Endothelial cell of umbilical vein (primary cell): ENCODE results near the gene PLEKHG3. TPM values are rescaled to one million over a fixed set of nuclear protein-coding genes. Genes with fewer than 3 reads are reported as not detected.

Source experiments
- BruUV-seq: library from RNA; stranded (reverse); fragments of 400-500 nt; replicated peaks from 2 replicates; lab custom pipeline; 2021; lab: Mats Ljungman, UMichigan
- CTCF ChIA-PET: fragments of 300-600, 350-600 bp; sonication (Branson Sonifier 250); formaldehyde crosslinking; loops from one replicate; lab custom pipeline; 2021; ENCODE audit warnings: antibody characterized with exemption, inconsistent platforms; lab: Charles Lee
- POLR2A ChIA-PET: fragments of 300-600, 350-600 bp; sonication (Branson Sonifier 250); formaldehyde crosslinking; loops from one replicate; lab custom pipeline; 2021; ENCODE audit warnings: antibody characterized with exemption, inconsistent platforms; lab: Charles Lee
- DNase-seq: peaks from one replicate; pipeline ENCODE4 v3.0.0-alpha.2; 2011; ENCODE audit warnings: low read depth, low spot score
- FAIRE-seq: peaks from 2 replicates; lab custom pipeline; 2011; peaks lifted over from hg19 to GRCh38; lab: Jason Lieb, UNC
- H2AFZ ChIP-seq: 2 replicates; pipeline ENCODE4 v1.6.0; 2012; ENCODE audit warnings: low read depth, low read length, control low read depth, inconsistent platforms
- H3K27ac ChIP-seq: 2 replicates; pipeline ENCODE4 v1.5.1; 2011; ENCODE audit warnings: low read depth, mild to moderate bottlenecking, control low read depth, low read length, moderate library complexity; ENCODE audit not compliant: insufficient read depth
- H3K27me3 ChIP-seq, 2 experiments: 2 replicates each; pipeline versions ENCODE4 v1.6.0 to v1.6.1; 2011; ENCODE audit warnings: low read length in 2 of 2, mixed read lengths in 1 of 2; ENCODE audit not compliant: control insufficient read depth in 2 of 2, insufficient read depth in 2 of 2
- H3K36me3 ChIP-seq, 2 experiments: 2 replicates in 1 of 2; 3 replicates in 1 of 2; pipeline ENCODE4 v1.5.1; 2011; ENCODE audit warnings: low read length in 2 of 2, mild to moderate bottlenecking in 1 of 2, moderate library complexity in 1 of 2; ENCODE audit not compliant: control insufficient read depth in 2 of 2, insufficient read depth in 2 of 2; ENCODE audit errors: extremely low read depth in 1 of 2
- H3K4me1 ChIP-seq: 3 replicates; pipeline ENCODE4 v1.5.1; 2011; ENCODE audit warnings: mild to moderate bottlenecking, low read length; ENCODE audit not compliant: control insufficient read depth, insufficient read depth; ENCODE audit errors: extremely low read depth
- H3K4me2 ChIP-seq: 2 replicates; pipeline ENCODE4 v1.6.1; 2011; ENCODE audit warnings: low read length, control low read depth, mixed read lengths; ENCODE audit not compliant: insufficient read depth
- H3K4me3 ChIP-seq, 3 experiments: fragments of 200-600 bp in 1 of 3; sonication (generic), shearing (Covaris generic) in 1 of 3; replicated peaks in 1 of 3; 2 replicates each; pipeline ENCODE4 v1.5.1; 2011 to 2016; ENCODE audit warnings: control low read depth in 3 of 3, low read length in 3 of 3, mild to moderate bottlenecking in 2 of 3, inconsistent platforms in 1 of 3, low read depth in 1 of 3, moderate library complexity in 1 of 3; ENCODE audit not compliant: insufficient read depth in 1 of 3
- H3K79me2 ChIP-seq: 2 replicates; pipeline ENCODE4 v1.6.0; 2012; ENCODE audit warnings: low read length, inconsistent platforms; ENCODE audit not compliant: control insufficient read depth, insufficient read depth
- H3K9ac ChIP-seq: replicated peaks from 2 replicates; pipeline ENCODE3; 2011; ENCODE audit warnings: low read length, control low read depth; ENCODE audit not compliant: insufficient read depth; ENCODE audit errors: extremely low read depth
- H3K9me1 ChIP-seq: replicated peaks from 3 replicates; pipeline ENCODE4 v1.6.0; 2011; ENCODE audit warnings: mild to moderate bottlenecking, low read length; ENCODE audit not compliant: control insufficient read depth, insufficient read depth; ENCODE audit errors: extremely low read depth
- H3K9me3 ChIP-seq: replicated peaks from 2 replicates; pipeline ENCODE4 v1.5.1; 2012; ENCODE audit warnings: low read length, inconsistent platforms; ENCODE audit not compliant: control insufficient read depth, insufficient read depth
- H4K20me1 ChIP-seq: replicated peaks from 2 replicates; pipeline ENCODE3; 2011; ENCODE audit warnings: mild to moderate bottlenecking, low read length; ENCODE audit not compliant: control insufficient read depth, insufficient read depth; ENCODE audit errors: extremely low read depth
- CTCF ChIP-seq, 2 donors: IDR thresholded peaks; 1 replicate in 1 of 2; 2 replicates in 1 of 2; pipeline ENCODE4 v1.5.1; 2011; ENCODE audit warnings: low read length in 2 of 2, mild to moderate bottlenecking in 2 of 2, moderate library complexity in 2 of 2, control low read depth in 1 of 2, inconsistent platforms in 1 of 2, low read depth in 1 of 2; ENCODE audit not compliant: insufficient read depth in 1 of 2; ENCODE audit errors: extremely low read depth in 1 of 2
- EZH2 ChIP-seq: IDR thresholded peaks from 2 replicates; pipeline ENCODE4 v1.6.1; 2012; ENCODE audit warnings: borderline replicate concordance, low read depth, mild to moderate bottlenecking, moderate library complexity, low read length, inconsistent platforms; ENCODE audit not compliant: severe bottlenecking
- FOS ChIP-seq: IDR thresholded peaks from 2 replicates; pipeline ENCODE4 v1.6.1; 2011; ENCODE audit warnings: mild to moderate bottlenecking, low read length, moderate library complexity, borderline replicate concordance; ENCODE audit not compliant: insufficient read depth
- GATA2 ChIP-seq: IDR thresholded peaks from 2 replicates; pipeline ENCODE4 v1.7.0; 2011; ENCODE audit warnings: low read depth, mild to moderate bottlenecking, moderate library complexity, mixed read lengths, low read length; ENCODE audit not compliant: insufficient read length, insufficient read depth
- JUN ChIP-seq: IDR thresholded peaks from 2 replicates; pipeline ENCODE4 v1.6.1; 2011; ENCODE audit warnings: borderline replicate concordance, low read depth; ENCODE audit not compliant: insufficient read length, insufficient read depth
- MAX ChIP-seq: IDR thresholded peaks from 2 replicates; pipeline ENCODE4 v1.6.1; 2011; ENCODE audit not compliant: insufficient read depth, insufficient read length
- MYC ChIP-seq: IDR thresholded peaks from one replicate; pipeline ENCODE4 v1.6.1; 2011; ENCODE audit warnings: mild to moderate bottlenecking, low read depth, low read length
- POLR2A ChIP-seq: IDR thresholded peaks from 2 replicates; pipeline ENCODE4 v1.6.1; 2012; ENCODE audit warnings: low read depth, mild to moderate bottlenecking, control low read depth, low read length
- POLR2AphosphoS5 ChIP-seq: IDR thresholded peaks from 2 replicates; pipeline ENCODE4 v1.6.1; 2012; ENCODE audit warnings: low read depth, mild to moderate bottlenecking, control low read depth, low read length, moderate library complexity; ENCODE audit not compliant: insufficient read depth
- dilution Hi-C: fragments of 300-500 bp; cut with MboI; formaldehyde crosslinking; loops from one replicate; pipeline ENCODE4 v1.15.0; 2019; ENCODE audit warnings: low sequenced_read_pairs; ENCODE audit not compliant: extremely low pct_ligation_motif_present
- intact Hi-C: fragments of 100-400 bp; cut with micrococcal nuclease; formaldehyde crosslinking; loops from one replicate; pipeline ENCODE4 v1.10.0; 2022
- polyA plus RNA-seq, 4 experiments: library from polyadenylated mRNA; depleted of rRNA in 3 of 4; stranded (reverse) in 3 of 4; unstranded in 1 of 4; fragments of >200 nt; gene quantifications; 2 replicates each; pipeline versions ENCODE4 v1.2.1 to v1.2.3, GENCODE V29; 2011 to 2012; ENCODE audit warnings: missing spikeins in 1 of 4
- total RNA-seq: library from RNA; stranded (reverse); gene quantifications from 2 replicates; pipeline ENCODE4 v1.2.3, GENCODE V29; 2021

PLEKHG3 gene
- total and polyA plus RNA-seq, 2 donors (not counting 3 experiments of a cell fraction or from before 2014, with no cell fraction given) = 6.6 to 8.0 TPM

- FAIRE-seq (no peak), DNase-seq (no peak)
- H3K9me3 ChIP-seq = no peaks in the 10 kb centered on the region
- H3K79me2 ChIP-seq = no peaks in the 10 kb centered on the region
- ChIA-PET CTCF (interaction anchor here (1.5 kb wide), 1 partner anchor 38 kb away, joined by 3 read pairs; no protein-coding TSS in a partner anchor), POLR2A (no interaction called here)
- H3K4me1 ChIP-seq = no peaks in the 10 kb centered on the region
- no TSS peak for BruUV-seq
- no peaks in the 10 kb centered on the region for H3K36me3 ChIP-seq
- no peak overlapping the region for H3K4me3 ChIP-seq
- dilution Hi-C loops (no loop called here), intact Hi-C loops (no loop called here)
- TF ChIP-seq CTCF (IDR thresholded peaks at IDR 0.05; ENCODE audit: extremely low read depth in 1 of 2, insufficient read depth in 1 of 2, low read depth in 1 of 2, low read length in 2 of 2) (no peak), EZH2 (no peak), GATA2 (no peak), MYC (no peak), MAX (no peak), POLR2AphosphoS5 (no peak), FOS (no peak), JUN (no peak), POLR2A (no peak)
- no peak overlapping the region for H3K9ac ChIP-seq
- H3K9me1 ChIP-seq = no peaks in the 10 kb centered on the region
- no peak overlapping the region for H3K27ac ChIP-seq
- H4K20me1 ChIP-seq = no peaks in the 10 kb centered on the region
- H3K4me2 ChIP-seq = no peak overlapping the region
- H3K27me3 ChIP-seq = no peaks in the 10 kb centered on the region
- H2AFZ ChIP-seq = no peak overlapping the region
These were observed 22.3 kb downstream of the PLEKHG3 start for GRCh38 chr14:64726585-64726890.
